ENCODE measurements around the gene CALD1.

The CALD1 gene

DNA sequence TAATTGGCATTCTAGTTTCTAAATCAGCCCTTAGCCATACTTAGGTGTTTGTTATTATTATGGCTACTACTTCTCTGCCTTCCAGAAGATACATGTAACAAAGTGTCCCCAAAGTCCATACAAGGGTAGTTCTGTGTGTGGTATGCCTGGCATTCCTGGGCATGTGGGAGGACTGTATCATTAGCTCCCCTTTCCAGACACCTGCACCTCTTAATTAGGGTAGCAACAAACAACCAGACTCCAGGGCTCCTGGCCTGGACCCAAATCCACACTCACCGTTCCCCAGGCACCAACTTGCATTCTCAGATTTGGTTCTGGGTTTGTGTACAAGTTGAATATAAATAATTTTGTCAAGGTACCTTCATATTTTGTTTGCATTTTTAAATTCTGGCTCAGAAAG lies 15.5 kb upstream of the CALD1 start:
- no peak for FAIRE-seq

DNA sequence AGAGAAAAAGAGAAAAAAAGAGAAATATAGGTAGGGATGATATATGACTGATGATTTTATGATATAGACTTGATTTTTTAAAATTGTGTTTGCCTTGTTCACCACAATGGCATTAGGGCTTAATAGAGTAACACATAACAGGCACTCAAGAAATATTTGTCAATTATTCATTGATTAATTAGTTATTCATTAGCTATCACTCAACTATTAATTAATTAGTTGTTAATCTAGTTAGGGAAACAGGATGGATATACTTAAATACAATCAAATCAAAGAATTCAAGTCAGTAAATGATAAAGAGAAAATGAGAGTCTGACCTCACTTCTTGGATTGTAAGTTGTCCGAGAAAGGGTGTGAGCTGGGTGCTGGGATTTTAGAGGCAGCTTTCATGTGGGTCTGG lies 15.1 kb upstream of the CALD1 start:
- FAIRE-seq = no peak

DNA sequence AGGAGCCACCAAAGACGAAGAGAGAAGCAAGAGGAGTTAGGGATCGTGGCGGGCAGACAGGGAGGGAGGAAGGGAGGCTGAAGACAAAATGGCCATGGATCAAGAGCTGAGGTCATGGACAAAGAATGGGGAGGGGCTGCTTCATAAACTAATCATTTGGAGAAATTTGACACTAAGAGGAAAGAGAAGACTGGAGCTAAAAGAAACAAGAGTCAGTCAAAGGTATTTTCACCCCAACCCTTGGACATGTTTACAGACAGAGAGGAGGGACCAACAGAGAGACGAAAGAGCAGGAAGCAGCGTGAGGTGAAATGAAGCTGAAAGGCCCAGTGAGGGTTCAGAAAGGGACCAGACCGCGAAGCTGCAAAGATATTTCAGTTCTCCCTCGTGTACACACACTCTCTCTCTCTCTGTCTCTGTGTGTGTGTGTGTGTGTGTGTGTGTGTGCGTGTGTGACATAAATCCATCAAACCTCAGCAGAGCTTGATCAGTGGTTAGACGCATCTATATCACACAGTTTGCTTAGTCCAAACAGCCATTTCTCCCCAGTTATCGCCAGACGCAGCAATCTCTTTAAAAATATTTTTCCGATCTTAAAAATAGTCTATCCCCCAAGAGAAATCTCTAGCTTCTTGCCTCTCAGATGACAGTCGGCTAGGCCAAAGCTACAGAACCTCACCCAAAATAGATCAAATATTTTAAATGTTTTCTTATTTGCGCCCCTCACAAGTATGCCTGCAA lies 12.5 kb upstream of the CALD1 start:
- no peak for FAIRE-seq

DNA sequence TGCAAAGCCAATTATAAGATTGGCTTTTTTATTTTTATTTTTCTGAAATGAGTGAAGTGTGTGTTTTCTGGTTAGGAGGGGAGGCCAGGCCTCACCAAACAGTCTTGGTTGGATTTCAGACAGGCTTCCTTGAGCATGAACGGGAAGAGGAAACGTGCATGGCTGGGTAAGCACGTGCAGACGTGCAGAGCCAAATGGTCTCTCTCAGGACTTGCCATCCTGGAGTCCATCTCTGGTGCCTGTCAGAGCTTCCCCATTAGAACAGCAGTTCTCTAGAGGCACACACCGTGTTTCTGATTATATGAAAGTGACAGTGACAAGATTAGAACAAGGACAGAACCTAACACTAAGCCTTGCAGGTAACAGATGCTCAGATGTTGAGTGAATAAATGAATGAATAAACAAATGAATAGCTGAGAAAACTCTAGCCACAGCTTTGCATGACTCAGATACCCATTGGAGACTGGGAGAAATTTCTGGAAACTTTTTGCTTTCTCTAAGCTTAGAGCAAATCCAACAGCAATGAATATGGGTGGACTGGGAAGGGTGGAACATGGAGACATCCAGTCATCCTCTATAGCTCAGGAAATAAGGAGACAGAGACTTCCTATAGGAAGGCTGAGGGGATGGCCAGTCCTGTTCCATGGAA lies 11.8 kb upstream of the CALD1 start:
- no peak for FAIRE-seq

DNA sequence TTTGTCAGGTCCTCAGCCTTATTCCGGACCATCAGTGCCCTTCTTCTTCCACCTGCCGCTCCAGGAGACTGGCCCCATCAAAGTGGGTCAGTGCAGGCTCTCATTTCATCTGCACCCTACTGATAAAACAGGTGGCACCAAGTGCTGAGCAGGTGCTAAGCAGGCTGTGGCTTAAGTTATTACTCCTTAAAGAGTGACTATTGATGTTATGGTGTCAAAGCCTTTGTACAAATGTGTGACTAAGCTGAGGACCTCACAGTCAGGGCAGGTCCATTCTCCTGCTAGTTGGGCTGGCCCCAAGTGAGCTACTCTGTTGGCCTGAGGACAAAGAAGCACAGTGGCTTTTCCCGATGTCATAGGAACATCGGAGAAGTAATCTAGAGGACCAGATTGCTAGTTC lies 11.2 kb upstream of the CALD1 start:
- no peak for FAIRE-seq

DNA sequence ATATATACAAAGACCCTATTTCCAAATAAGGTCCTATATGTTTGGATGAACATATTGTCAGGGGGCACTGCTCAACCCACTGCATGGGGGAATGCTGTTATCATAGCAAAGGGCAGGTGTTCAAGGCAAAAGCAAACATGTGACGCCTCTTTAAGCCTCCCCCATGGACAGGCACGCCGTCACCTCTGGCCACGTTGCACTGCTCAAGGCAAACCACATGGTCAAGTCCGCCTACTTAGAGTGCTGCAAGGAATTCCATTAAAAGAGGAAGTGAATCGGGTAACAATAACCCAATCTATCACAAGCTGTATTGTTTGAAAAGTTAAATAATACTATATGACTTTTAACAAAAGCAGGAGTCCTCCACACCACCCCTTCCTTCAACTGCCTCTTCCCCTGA lies 8.8 kb upstream of the CALD1 start:
- FAIRE-seq = no peak

DNA sequence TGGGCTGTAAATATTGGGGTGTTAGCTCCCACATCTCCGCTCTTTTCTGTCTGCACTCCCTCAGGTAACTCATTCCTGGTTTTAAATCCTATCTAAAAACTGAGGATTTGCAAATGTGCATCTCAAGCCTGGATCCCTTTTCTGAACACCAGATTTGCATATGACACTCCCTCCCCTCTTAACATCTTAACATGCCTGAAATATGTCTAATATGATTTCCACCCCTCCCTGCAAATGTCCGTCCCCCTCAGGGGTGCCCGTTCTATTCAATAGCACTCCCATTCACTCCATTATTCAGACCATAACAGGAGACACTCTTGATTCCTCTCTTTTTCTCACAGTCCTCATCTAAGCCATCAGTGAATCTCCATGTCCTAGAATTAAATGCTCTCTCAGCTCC lies 8.3 kb upstream of the CALD1 start:
- FAIRE-seq = no peak

DNA sequence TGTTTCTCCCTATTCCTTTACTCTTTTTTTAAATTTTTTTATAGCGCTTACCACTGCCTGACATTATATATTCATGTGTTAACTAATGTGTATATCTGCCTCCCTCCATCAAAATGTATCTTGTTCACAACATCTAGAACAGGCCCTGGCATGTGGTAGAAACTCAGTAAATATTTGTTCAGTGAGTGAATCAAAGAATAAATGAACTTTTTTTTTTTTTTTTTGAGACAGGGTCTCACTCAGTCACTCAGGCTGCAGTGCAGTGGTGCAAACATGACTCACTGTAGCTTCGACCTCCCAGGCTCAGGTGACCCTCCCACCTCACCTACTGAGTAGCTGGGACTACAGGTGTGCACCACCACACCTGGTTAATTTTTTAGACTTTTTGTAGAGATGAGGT lies 7.5 kb upstream of the CALD1 start:
- no peak for FAIRE-seq

DNA sequence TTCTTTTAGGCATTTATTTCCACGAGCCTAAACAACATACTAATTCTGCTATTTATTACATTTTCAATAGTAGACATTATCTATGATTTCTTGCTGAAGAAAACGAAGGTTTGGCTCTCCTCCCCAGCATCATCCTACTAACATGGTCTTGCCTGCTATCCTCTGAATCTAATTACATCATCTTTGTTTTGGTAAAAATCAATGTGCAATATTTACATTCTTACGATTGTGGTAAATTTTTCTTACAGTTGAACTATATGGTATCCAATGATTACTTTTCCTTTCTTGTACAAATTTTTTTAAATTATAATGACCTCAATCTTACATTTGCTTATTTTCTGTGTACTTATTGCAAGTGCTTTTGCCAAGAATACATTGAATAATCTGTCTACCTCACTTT lies 7.0 kb upstream of the CALD1 start:
- FAIRE-seq = no peak

DNA sequence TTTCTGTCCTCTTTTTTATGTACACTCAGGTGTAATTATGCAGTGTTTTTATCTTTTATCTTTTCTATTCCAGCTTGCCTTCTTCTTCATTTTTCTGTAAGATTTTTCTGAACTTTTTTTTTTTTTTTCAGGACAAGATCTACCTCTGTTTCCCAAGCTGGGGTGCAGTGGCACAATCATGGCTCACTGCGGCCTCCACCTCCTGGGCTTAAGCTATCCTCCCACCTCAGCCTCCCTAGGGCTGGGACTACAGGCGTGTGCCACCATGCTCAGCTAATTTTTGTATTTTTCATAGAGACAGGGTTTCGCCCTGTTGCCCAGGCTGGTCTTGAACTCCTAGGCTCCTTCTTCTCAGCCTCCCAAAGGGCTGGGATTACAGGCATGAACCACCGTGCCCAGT lies 6.3 kb upstream of the CALD1 start:
- FAIRE-seq = no peak

DNA sequence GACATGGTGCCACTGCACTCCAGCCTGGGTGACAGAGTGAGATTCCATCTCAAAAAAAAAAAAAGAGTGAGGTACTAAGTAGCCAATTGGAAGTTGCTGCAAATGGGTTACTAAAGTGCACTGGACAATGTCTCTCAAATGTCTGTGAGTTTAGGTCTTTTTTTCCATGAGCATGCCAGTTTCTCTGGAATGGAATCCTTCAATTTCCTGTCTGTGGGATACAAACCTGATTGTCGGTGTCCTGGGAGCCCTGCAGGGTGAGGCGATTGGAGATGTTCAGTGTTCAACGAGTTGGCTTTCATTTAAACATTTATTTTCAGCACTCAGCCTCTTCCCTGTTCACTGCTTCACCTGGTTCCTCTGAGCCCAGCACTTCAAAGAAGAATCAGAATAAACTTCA lies 5.3 kb upstream of the CALD1 start:
- FAIRE-seq = no peak

DNA sequence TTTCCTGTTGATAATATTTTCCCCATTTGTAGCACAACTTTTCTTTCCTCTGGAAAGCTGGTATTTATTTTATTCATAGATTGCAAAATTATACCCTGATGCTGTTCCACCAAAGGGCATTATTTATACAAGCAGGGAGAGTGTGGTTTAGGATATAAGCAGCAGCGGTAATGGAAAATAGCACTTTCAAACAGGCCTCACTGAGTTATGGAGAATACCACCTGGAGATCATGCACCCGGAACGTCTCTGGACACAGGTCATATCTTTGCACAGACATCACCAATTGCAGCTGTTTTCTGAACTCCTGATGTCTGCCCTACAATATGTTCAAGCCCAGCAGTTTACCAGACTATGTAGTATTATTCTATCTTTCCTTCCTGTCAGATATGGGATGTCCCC lies 2.0 kb upstream of the CALD1 start:
- no peak for FAIRE-seq

DNA sequence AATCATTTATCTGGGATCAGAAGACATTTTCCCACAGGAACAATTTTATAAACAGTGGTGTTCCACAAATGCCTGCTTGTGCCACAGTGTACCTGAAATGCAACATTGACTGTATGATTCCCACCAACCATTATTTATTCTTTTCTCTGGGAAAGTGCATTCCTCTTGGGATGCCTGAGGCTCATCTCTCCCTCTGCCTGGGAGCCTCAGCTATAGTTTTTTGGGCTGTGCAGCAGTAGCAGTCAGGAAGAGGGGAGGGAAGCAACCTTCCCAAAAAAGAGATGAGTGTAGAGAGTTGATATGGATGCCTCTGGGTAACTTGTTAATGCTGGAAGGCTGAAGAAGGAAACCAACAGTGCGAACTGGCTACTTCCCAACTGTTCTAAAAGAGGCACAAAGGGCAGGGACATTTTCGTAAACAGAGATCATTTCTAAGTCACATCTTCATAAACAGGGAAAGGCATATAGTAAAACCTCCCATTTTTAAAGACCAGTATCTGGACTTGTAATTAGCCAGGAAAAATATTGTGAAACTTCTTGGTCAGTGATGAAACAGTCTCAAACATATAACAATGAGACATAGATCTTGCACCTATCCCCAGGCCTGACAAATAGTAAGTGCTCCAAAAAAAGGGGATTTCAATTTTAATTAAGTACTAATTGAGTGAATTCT lies 1.4 kb upstream of the CALD1 start:
- no peak for FAIRE-seq

DNA sequence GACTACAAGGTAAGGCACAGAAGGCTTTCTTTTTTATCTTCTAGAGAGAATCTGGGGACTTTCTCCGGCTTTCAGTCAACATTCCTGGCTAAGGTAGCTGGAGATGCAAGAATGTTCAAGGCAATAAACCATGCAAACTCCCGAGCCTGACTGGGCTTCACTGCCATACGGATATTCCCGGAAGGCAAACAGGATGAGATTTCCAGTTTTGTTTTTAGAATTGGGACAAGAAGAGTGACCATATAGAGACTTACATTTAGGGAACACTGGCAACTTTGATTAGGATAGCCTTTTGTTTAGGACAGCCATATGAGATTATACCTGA lies 269 bp downstream of the CALD1 start:
- FAIRE-seq = no peak

DNA sequence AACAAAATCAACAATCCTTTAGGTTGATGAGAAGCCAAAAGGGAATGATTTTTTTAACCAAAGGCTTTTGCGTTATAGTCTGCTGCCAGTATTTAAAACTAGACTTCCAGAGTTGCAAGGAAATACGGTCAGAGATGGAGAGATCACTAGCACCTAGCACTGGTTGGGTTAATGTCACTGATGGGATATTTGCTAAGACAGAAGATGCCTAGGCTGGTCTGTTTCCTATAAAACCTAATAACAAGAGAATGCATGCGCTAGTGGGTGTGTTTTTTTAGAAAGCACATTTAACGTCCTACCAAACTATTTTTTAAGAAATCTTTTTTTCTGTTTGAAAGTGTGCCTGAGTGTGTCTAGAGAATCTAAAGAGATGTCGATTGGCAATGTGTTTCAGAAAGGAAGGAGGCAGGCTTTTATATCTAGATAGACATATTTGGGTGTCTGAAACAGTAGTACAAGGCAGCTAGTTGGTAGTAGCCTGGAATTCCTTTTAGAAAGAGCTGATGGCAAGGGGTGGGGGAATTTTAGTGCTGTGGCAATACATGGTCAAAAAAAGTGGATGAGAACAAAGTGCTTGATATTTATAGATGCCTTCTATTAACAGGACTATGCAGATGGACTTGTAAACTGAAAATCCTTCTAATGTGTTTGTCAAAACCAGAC lies 863 bp downstream of the CALD1 start:
- FAIRE-seq = no peak

DNA sequence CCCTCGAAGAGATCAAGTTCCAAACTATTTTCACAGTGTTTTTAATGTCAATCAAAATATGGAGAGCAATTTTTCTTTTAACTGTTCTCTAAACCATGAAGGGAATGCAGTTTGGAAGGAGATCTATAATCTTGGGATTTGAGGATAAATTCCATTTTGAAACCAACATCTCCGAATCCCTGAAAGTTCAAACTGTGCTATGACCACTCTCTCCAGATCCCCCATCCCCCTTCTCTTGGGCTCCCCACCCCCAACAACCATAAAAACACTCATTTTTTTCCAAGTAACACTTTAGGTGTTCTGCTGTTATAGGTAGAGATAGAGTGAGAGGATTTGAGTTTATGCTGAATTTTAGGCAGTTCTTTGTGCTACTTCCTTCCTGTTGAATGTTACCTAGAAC lies 1.7 kb downstream of the CALD1 start:
- FAIRE-seq = no peak

DNA sequence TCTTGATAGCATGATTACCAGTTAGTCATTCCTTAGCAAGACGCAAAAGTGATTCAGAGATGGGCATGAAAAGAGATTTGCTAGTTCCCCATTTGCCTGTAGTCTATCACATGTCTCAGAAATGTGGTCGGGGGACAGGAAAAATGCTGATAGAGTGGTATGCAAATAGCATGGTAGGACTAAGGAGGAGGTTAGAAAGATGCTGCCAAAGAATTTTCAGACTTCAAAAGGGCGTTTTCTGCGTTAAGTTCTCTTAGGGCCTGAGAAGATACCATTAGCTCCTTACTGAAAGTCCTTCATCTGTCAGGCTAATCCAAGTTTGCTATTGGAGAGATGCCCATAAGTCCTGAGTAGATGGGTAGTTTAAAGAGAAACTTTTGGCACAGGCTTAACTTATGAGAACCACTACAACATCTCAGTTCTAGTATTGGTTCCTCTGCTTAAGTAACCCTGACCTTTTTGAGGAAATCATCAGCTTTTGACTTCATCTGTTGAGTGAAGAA lies 2.7 kb downstream of the CALD1 start:
- FAIRE-seq = no peak

DNA sequence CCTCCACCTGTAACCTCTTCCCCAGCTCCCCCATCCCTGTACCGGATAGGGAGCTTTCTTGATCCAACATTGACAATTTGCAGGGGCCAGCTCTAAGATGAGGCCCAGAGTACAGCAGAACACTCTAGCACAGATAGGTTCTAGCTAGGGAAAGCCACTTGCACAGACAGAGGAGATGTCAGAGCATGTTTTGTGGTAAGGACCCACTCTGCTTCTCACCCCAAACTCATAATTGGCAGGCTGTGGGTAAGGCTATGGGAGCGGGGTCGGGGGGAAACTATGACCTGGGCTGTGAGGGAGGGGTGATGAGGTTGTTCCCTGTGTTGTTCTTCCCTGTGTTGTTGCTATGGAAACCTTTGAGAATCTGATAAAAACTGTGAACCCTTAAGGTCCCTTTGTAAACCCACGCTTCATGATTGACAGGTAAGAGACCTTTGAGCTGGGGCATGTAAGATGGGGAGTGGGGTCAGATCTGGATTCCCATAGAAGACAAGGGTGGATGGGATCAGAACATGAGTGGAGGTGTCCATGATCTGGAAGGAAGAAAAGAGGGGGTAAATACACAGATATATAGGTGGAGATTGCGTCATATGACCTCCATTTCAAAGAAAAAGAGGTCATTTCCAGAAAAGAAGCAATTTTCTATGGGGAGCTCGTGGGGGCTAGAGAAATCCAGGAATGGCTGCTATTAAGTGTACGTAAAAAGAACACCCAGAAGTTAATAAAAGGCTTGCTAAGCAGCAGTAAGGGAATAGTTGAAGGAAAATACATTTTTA lies 4.0 kb downstream of the CALD1 start:
- no peak for FAIRE-seq

DNA sequence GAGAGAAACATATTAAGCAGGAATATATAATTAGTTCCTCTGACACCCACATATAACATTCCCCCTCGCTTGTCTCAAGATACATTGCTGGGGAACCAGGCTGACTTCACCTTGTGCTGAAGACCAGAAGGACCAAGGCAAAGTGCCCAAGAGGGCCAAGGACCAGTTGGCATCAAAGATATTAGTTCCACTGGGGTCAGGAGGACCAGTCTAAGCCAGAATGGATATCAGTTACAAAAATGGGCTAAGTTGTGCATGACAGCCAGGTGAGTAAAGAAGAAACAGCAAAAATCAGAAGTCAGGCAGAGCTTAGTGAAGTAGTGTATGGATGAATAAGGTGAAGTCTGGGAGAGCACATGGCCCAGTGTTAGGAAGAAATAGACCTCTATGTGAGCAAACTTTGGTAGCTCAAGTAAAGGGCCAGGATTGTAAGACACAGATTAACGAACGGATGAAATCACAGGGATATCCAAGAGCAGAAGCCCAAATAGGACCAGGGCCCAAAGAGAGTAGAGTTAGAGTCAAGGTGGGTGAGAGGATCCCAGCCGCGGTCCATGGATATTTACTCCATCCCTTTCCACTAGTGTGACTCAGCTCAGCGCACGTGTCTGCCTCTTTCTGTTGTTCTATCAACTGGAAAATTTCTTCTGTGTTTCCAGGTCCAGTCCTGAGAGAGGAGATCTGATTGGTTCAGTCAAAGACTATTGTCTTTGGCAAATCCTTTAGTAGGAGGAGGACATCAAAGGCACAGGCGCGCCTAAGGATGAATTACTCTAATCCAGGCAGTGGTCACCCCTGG lies 5.0 kb downstream of the CALD1 start:
- no peak for FAIRE-seq

DNA sequence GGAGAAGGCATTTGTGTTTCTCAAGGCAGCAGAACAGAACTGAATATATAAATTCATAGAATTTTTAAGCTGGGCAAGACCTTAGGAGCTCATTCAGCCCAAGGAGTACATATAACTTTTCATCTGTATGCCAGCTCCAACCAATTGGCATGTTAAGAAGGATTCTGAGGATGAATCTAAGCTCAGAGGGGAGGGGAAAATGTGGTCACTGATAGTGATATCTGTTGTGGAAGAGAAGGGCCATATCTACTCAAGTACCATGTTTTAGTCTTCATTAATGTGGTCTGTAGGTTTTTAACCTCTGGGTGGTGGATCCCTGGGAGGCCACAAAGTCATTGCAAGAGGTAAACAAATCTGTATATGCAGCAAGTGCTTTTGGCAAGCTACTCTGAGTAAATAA lies 6.4 kb downstream of the CALD1 start:
- FAIRE-seq = no peak

DNA sequence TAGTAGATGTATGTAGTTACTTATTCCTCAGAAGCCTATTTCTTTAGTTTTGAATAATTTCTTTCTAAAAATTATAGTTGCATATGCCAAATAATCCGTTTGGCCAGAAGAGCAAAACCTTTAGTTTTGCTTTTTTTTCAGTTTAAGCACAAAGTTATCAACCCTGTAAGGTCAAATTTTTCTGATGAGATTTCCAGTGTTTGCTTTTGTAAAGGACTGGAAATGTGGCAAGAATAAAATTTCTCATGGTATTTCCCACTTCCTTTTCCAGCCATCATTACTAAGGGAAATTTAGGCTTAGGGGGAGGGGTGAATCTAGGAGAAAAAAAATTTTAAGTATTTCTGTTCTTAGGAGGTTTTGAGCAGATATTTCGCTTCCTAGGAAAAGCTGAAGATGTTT lies 7.6 kb downstream of the CALD1 start:
- no peak for FAIRE-seq

DNA sequence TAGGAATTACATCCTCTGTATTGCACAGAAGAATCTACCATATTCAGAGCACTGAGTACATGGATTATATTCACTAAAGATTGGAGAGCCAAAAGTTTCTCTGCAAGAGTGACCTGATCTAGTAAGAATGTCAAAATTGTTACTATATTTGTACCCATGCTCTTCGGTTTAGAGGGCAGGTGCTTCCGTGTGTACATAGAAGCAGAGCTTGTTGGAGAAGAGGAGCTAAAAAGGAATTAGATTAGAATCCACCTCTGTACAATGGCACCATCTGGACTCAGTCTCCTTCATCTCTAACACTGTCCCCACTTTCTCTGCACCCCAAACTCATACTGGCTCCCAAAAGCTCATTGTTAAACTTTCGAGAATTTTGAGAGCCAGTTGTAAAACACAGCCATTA lies 8.3 kb downstream of the CALD1 start:
- no peak for FAIRE-seq
